Fibroblast of gingiva (primary cell): ENCODE results near the gene COA6.
"Not testable (repeated sequence)": the region's sequence is repeated elsewhere in the genome, so short reads cannot be mapped to it uniquely, and the experiment has no call there.

Experiments used
- DNase-seq: peaks from one replicate; pipeline ENCODE4 v3.0.0-alpha.2; 2011; ENCODE audit warnings: low read depth

The COA6 gene

DNA sequence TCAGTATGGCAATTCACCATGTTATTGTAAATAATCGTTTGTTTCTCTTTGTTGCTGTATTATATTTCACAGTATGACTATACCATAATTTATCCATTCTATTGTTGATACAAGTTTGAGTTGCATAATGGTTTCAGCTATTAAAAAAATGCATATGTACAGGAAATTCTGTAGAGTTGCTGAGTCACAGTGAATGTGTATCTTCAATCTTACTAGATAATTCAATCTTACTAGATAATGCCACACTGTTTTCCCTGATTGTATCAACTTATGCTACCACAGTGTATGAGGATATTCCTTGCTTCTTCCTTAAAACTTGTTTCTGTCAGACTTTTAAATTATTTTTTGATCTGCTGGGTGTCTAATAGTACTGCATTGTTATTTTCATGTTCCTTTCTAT lies 3.5 kb upstream of the COA6 start:
- peak; percentile 60 for DNase-seq

DNA sequence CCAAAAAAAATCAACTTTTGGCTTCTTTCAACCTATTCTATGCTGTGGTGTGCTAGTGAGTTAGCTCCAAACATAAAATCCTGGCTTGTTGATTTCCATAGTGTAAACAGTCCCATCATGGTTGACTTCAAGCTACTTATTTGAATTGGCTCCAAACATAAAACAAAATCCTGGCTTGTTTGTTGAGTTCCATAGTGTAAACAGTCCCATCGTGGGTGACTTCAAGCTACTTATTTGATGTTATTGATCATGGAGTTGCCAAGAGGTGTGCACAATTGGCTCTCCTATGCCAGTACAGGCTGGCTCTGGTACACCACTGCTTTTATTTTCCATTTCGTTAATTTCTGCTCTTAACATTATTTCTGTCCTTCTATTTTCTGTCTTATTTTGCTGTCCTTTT lies 1.8 kb upstream of the COA6 start:
- DNase-seq: peak; percentile 5

DNA sequence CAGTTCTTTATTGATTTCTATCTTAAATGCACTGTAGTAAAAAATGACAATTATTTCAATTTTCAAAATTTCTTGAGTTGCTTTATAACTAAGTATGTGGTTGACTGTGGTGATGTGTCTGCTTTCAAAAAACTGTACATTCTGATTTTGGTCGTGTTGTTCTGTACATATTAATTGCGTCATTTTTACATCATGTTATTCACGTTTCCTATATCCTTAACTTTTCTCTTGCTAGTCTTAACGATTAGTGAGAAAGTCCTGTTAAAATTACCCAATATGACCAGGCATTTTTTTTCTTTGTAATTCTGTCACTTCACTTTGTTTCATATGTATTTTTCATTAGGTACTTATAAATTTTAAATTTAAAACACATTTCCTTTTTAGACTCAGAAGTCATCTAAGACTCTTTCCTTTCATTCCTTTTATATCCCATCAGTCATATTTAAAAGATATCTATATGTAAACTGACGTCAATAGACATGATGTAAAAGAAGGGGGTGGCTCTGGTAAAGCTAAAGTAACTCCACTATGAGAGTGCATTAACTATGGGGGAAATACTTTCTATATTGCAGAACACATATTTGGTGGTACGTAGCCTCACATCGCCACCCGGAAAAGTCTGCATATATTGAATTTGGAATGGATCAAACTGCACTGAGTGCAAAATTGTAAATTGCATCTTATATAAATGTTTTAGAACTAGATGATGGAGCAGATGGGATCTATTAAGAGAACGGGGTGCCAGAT lies 1.1 kb upstream of the COA6 start:
- no peak for DNase-seq

DNA sequence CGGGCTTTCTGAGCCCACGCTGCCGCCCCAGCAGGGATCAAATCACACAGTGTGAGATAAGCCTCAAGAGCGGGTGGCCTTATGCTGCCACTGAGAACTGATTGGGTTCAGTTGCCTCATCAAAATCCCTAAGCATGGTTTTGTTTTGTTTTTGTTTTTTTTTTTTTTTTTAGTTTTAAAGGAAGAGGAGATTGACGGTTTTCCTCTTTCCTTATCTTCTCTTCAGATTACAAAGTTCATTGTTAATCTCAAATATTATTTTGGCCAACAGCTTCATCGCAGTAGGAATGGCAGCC lies 651 bp downstream of the COA6 start:
- DNase-seq: no peak

DNA sequence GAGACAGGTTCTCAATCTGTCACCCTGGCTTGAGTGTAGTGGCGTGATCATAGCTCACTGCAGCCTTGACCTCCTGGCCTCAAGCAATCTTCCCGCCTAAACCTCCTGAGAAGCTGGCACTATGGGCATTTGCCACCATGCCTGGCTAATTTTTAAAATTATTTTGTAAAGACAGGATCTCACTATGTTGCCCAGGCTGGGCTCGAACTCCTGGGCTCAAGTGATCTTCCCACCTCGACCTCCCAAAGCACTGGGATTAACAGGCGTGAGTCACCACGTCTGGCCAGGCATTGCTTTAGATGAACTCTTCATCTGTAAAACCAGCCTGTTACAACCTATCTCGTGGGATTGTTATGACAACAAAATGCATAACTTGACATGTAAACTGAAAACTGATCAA lies 2.4 kb downstream of the COA6 start:
- no peak for DNase-seq

DNA sequence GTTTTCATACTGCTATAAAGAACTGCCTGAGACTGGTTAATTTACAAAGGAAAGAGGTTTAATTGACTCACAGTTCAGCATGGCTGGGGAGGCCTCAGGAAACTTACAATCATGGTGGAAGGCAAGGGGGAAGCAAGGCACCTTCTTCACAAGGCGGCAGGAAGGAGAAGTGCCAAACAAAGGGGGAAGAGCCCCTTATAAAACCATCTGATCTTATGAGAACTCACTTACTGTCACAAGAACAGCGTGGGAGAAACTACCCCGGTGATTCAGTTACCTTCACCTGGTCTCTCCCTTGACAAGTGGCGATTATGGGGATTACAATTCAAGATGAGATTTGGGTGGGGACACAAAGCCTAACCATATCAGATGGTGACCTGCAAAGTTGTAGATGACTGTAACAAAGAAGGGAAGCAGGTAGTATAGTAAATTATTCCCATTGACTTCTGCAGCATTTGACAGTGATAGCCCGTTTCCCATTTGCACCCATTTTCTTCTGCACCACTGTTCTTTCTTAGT lies 6.4 kb downstream of the COA6 start:
- not testable (repeated sequence) for DNase-seq

DNA sequence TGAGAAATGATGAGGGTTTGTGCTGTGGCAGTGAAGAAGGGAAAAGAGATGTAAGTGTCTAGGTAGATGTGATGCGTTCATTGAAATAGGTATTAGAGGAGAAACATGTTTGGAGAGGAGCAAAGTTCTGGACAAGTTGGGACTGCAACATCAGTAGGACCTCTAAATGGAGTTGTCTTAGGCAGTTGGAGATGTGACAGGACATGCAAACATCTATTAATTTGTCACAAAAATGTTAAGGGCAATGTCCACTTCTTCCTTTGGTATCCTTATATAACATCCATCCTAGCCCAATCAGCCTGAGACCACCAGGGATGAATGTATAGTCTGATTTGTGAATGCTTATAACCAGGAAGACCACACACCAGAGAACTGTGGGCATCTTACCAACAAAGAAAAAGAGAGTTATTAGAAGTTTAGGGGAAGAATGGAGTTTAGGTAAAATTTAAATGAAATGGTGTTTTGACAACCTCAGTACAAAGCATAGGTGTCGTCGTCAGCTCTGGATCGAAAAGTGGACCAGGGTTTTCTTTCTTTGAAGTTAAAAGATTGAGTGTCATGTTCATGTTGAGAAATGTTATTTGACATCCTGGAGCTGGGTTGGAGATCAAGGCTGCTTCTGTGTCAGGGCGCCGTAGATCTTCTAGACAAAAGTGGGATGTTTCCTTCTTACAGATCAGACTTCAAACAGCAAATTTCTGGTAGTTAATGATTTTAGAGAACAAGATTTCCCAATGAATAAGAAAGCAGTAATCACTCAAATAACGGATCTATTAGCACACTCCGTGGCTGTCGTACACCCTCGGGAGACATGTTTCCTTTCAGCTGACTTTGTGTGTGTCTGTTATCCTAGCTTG lies 8.7 kb downstream of the COA6 start:
- no peak for DNase-seq

DNA sequence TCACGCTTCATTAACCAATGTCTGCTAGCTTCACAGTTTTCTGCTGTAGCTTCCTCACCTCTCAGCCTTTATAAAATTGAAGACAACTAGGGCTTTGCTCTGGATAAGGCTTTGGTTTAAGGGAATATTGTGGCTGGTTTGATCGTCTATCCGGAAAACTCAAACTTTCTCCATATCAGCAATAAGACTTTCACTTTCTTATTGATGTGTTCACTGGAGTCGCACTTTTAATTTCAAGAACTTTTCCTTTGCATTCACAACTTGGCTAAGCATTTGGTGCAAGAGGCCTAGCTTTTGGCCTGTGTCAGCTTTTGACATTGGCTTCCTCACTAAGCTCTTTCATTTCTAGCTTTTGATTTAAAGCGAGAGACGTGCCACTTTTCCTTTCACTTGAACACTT lies 12.9 kb downstream of the COA6 start:
- no peak for DNase-seq

DNA sequence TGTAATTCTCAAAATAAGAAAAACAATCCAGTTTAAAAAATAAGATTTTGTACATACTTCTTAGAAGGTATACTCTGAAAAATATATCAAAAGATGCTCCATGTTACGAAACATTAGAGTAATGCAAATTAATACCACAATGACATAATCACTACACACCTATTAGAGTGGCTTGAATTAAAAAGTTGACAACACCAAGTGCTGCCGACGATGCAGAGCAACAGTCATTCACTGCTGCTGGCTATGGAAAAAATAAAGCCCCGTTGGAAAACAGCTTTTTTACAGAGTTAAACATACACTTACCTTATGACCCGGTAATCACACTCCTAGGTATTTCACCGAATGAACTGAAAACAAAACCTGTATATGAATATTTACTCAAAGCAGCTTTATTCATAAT lies 14.8 kb downstream of the COA6 start:
- no peak for DNase-seq

DNA sequence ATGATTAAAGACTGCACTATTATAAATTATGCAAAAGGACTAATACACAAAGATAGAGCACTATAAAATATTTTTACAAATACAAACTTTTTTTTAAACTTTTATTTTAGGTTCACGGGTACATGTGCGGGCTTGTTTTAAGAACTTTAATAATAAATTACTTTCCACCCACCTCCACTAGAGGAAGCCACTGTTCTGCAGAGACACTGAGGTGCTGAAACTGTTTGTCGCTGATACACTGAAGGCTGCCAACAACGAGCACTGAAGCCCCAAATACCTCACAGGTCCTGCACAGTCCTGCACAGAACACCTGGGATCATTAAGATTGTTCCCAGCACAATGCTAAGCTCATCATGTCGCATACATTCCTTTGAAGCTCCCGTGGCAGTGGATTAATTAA lies 19.9 kb downstream of the COA6 start:
- no peak for DNase-seq

DNA sequence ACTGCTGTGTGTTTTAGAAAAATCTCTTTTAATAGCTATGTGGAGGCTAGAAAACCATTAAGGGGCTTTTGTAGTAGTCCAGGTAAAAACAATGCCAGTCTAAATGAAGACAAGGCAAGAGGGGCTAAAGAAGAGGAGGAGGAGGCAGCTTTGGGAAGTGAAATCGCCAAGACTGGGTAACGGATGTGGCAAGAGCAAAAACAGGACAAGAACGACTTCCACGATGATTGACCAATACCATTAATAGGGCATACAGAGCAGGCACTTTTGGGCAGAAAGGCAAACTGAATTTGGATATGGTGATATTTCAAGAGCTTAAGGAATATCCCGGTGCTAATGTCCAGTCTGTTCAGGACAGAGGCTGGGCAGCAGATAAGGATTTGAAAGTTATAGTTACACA lies 22.0 kb downstream of the COA6 start:
- DNase-seq: no peak

DNA sequence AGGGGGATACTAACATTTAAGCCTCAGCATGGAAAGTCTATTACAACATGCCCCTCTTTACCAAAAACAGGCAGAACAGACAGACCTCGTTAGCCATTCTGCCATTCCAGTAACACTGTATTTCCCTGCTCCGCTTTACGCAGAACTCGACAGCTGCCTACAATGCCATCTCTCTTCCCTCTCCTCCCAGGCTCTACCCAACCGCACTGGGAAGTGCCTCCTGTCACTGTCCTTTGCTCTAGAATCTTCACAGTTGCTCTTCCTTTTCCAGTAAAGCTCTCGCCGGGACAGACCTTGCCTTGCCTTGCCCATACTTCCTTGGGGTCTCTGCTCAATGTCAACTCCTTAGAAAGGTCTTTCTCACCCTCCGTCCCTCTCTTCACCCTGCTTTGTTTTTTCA lies 22.8 kb downstream of the COA6 start:
- no peak for DNase-seq

DNA sequence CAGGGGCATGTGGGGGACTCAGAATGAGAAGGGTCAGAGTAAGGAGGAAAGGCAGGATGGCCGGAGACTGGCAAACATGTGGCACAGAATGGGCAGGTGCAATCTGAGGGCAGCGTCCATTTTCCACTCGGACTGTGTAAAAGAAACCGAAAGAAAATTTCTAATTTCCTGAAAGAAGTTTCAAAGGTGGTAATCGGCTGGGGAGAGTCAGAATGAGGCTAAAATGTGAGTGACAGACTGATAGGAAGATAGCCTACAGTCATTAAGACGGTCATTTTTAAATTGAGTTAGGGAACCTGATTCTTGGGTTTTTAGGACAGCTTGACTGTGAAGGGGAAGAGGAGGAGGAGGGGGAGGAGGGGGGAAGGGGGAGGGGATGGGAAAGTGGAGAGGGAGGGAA lies 23.6 kb downstream of the COA6 start:
- DNase-seq: no peak

DNA sequence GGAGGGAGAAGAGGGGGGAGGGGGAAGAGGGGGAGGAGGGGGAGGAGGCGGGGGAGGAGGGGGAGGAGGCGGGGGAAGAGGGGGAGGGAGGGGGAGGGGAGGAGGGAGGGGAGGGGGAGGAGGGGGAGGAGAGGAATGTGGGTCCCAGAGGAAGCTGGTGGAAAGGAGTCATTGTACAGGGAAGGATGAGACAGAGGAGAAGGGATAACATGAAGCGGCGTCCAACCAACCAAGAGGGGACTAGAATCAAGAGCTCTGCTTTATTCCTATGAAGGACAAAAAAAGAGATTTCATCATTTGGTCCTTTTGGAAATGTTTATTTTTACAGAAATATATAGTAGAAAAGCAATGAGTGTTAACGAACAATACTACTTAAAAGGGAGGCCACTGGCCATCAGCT lies 24.5 kb downstream of the COA6 start:
- no peak for DNase-seq

DNA sequence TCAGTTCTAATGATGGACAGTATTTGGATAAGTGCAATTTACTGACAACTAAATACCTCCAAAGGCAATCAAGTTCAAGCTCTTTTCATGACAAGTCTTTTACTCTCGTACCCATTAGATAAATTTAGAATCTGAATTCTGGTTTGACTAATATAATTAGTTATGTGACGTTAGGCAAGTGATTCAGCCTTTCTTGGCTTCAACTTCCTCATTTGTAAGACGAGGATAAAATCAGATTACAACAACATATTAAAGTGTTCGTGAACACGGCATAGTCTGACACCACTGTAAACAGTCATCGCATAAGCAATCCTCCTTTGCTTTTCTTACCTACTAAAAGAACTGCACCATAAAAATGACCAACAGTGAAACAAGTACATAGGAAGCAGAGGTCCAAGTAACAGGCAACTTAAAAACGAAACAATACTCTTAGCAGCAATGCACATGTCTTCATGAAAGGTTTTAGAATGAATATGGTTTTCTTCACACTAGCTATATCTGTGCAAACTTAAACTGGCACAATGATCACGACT lies 25.7 kb downstream of the COA6 start:
- peak; percentile 59 for DNase-seq

DNA sequence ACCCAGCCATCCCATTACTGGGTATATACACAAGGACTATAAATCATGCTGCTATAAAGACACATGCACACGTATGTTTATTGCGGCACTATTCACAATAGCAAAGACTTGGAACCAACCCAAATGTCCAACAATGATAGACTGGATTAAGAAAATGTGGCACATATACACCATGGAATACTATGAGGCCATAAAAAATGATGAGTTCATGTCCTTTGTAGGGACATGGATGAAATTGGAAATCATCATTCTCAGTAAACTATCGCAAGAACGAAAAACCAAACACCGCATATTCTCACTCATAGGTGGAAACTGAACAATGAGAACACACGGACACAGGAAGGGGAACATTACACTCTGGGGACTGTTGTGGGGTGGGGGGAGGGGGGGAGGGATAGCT lies 26.3 kb downstream of the COA6 start:
- not testable (repeated sequence) for DNase-seq

DNA sequence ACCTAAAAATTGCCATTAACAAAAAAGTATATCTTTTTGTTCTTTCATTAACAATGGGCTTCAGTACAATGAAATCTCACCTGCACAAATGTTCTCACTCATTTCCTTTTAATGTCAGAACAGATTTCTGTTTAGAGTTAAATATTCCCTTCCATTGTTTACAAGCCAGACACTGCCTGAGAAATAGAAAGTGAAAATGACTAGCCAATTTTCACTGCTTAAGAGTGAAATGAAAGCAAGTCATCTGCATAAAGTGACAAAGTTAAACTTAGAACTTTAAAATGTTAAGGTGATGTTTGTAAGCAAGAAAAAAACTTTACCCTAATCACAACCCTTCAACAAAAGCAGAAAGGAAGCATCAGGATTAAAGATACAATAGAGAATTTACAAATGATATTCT lies 27.5 kb downstream of the COA6 start:
- no peak for DNase-seq

DNA sequence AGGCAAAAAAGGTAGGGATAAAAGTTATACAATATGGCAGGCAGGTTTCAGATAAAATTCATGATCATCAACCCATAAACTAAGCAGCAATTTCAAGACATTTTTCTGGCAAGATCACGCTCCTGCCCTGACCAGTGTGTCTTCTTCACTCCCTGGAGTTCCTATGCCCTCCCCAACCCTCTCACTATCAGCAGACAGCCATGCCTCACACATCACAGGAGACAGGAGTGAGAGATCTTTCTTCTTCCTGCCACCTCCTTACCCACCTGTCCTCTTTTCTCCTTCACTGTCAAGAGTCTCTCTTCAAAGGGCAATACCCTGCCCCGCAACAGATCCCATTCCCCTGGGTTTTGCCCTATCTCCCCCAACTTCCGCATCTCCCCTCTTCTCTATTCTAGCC lies 28.4 kb downstream of the COA6 start:
- no peak for DNase-seq

DNA sequence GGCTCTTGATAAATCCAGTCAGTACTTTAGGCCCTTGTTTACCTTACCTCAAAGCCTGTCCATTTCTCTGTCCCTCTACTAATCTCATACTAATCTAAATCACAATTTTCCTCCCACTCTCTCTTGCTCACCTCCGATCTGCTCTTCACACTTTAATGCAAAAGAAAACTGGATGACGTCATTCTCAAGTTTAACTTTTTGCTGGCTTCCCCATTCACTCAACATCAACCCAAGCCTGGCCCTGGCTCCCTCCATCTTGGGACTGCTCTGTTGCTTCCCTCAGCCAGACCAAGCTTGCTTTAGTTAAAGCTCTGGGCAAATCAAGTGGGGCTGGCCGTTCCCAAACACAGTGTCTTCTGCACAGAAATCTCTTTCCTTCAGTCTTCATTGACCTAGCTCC lies 29.7 kb downstream of the COA6 start:
- DNase-seq: no peak

DNA sequence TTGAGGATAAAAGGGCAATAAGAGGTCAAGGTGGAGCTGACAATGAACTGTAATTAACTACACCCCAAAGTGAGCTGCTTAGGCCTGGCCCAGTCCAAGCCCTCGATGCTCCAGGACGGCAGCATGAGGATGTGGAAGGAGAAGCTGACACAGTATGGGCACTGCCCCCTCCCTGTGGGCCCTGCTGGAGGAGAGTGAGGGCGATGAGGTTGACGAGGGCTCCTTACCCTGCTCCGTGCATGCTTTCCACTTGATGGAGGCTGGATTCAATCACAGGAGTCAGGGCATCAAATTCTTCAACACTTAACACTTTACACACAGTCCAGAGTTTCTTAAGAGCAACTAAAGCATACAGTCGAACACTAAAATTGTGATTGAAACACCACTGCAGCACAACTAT lies 32.4 kb downstream of the COA6 start:
- DNase-seq: no peak

DNA sequence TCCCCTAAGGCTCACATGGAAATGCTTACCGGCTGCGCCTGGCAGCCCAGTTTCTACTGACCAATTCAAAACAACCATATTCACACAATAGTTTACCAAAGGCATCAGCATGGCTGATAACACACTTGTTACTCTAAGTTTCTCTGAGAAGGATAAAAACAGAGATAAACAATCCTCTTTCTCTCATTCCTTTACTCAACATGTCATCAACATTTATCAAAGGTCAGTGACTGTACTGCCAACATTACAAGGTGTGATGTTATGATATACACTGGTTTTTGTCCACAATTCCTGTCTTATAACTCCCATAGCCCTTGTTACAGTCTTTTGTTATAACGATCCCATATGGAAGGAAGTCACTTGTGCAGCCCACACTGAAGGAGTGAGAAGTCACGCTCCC lies 33.6 kb downstream of the COA6 start:
- DNase-seq: no peak

DNA sequence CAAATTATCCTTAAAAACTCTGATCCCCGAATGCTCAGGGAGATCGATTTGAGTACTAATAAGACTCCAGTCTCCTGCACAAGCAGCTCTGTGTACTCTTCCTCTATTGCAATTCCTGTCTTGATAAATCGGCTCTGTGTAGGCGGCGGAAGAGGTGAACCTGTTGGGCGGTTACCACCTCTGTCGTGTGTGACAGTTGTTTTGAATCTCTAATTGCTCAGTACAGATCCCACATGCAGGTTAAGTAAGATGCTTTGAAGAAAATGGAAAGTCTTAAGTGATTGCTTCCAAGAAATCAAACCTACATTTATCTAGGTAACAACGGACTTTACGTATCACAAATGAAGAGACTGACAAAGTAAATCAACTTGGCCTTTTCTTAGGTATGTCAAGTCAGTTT lies 35.5 kb downstream of the COA6 start:
- no peak for DNase-seq

DNA sequence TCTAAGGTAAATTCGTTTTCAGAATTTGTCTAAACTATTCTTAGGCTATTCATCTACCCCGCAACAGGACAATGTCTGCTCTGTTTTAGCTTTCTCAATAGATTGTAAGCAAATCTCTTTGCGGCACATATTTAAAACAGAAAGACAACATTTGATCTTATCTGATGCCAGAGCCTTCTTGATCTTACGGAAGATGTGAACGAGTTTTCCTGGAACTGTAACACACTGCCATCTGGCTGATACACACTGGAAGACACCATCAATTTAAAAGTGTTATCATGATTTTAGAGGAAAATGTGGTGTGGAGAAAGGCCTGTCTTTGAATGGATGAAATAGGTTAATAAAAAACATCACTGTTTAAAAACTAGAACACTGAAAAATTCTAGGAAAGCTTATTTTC lies 36.1 kb downstream of the COA6 start:
- DNase-seq: no peak
